Measurements from ENCODE around the gene ZNF165. TPM values are rescaled to one million over a fixed set of nuclear protein-coding genes. Genes with fewer than 3 reads are reported as not detected.

ZNF165 gene
- total and polyA plus RNA-seq, 2 of the 4 experiments (the other 2 are of a cell fraction), result 0.07 to 0.36 TPM

GRCh38 chr6:28124971-28125353 is 44.6 kb downstream of the ZNF165 start:
- POLR2A ChIA-PET (ENCODE audit: unreplicated experiment), result no interaction called here
- intact Hi-C loops (cut with micrococcal nuclease) (loop anchor here (1.0 to 2.0 kb wide), 2 partner anchors 16 to 258 kb away; partner anchors contain the start of gene ZKSCAN8), in situ Hi-C loops (cut with MboI; ENCODE audit: low sequenced_read_pairs) (no loop called here), dilution Hi-C loops (cut with HindIII; ENCODE audit: low sequenced_read_pairs, unreplicated experiment) (no loop called here)
- H2AFZ ChIP-seq (replicated peaks; ENCODE audit: low read length, poor library complexity), result peak overlapping the region; percentile 96
- peak; percentile 5; the same call in 1 of the 2 replicates for ATAC-seq (ENCODE audit: low read depth)
- no TSS peak for BruUV-seq (replicated peaks)
- DNase-seq, result no peak
- 20% methylated on average over 1 of the region's 6 CpGs; no CpG with 5 or more reads in 1 of the 2 experiments for WGBS, 2 experiments (ENCODE audit: extremely low coverage in 2 of 2, insufficient read length in 1 of 2)
- CTCF ChIA-PET, result interaction anchor here (0.6 kb wide), 1 partner anchor 58 kb away, joined by 6 read pairs; no protein-coding TSS in a partner anchor
- no peak overlapping the region for H3K56ac ChIP-seq (ENCODE audit: extremely low read depth, insufficient read depth, low read length)
- no peak overlapping the region for H2BK5ac ChIP-seq (ENCODE audit: low read depth, low read length, poor library complexity, severe bottlenecking)
- H3K27me3 ChIP-seq (ENCODE audit: control insufficient read depth, insufficient read depth, low read length), result no peaks in the 10 kb centered on the region
- peak overlapping the region; percentile 47; the same call in 1 of the 2 replicates for H3K27ac ChIP-seq (ENCODE audit: insufficient read depth, low read length)
- H3K9ac ChIP-seq (ENCODE audit: low read depth, low read length), result peak overlapping the region; percentile 78
- no peak overlapping the region for H2AK5ac ChIP-seq (ENCODE audit: low read depth, low read length)
- H4K5ac ChIP-seq (ENCODE audit: low read depth, low read length), result peak overlapping the region; percentile 85; the same call in 1 of the 2 replicates
- no peaks in the 10 kb centered on the region for H3K9me3 ChIP-seq (ENCODE audit: control insufficient read depth, insufficient read depth, low read length)
- H3K79me1 ChIP-seq (ENCODE audit: low read depth in 1 of 2, low read length in 2 of 2), result peaks cover 31 to 43% of the 10 kb centered on the region in 2 experiments
- no peak overlapping the region for H3K14ac ChIP-seq (replicated peaks; ENCODE audit: low read depth, low read length)
- no peaks in the 10 kb centered on the region; the same call in 1 of the 2 replicates for H3K9me1 ChIP-seq (ENCODE audit: insufficient read depth, low read length)
- H2BK15ac ChIP-seq (ENCODE audit: low read depth, low read length), result no peak overlapping the region
- H3K4me1 ChIP-seq (ENCODE audit: control insufficient read depth, insufficient read depth, low read length), result peaks cover 2% of the 10 kb centered on the region; the same call in 1 of the 2 replicates
- no peak overlapping the region for H2BK20ac ChIP-seq (ENCODE audit: low read depth, low read length)
- H4K91ac ChIP-seq (ENCODE audit: insufficient read depth, low read depth, low read length), result no peak overlapping the region
- peak overlapping the region; percentile 88 for H3K4me2 ChIP-seq (ENCODE audit: low read depth, low read length)
- peak overlapping the region; percentile 88 for H3K4me3 ChIP-seq (ENCODE audit: insufficient read depth, low read depth, low read length)
- TF ChIP-seq CEBPB (IDR thresholded peaks at IDR 0.05; ENCODE audit: low read depth, low read length) (peak; percentile 13; the same call in 1 of the 2 replicates), RFX5 (IDR thresholded peaks at IDR 0.05; ENCODE audit: low read depth, low read length) (no peak)
- H3K36me3 ChIP-seq (ENCODE audit: control insufficient read depth, insufficient read depth, low read length), result peaks cover 23% of the 10 kb centered on the region
- H4K8ac ChIP-seq (ENCODE audit: low read depth in 2 of 2, low read length in 2 of 2), result peak overlapping the region; percentile 86 to 91; a peak in 3 of 4 replicates
- peak overlapping the region; percentile 27; the same call in 1 of the 2 replicates for H3K4ac ChIP-seq (ENCODE audit: low read depth, low read length)
- no peaks in the 10 kb centered on the region for H4K20me1 ChIP-seq (ENCODE audit: insufficient read depth, low read length)
- H2BK120ac ChIP-seq (ENCODE audit: low read depth, low read length), result no peak overlapping the region
- H3K18ac ChIP-seq (ENCODE audit: low read depth, low read length), result no peak overlapping the region
- 0 out of 2 replicates have a peak overlapping the region, but pooled peaks have one; percentile 23 for H3K23ac ChIP-seq (ENCODE audit: low read depth, low read length)
- peak overlapping the region; percentile 73 for H2AK9ac ChIP-seq (replicated peaks; ENCODE audit: low read depth, low read length, poor library complexity)

Measured in IMR-90 (cell line).